SK-N-MC (cell line): Measurements from ENCODE around the gene TRH.
"Not testable (repeated sequence)": the region's sequence is repeated elsewhere in the genome, so short reads cannot be mapped to it uniquely, and the experiment has no call there.

Experiments used
- EZH2 ChIP-seq: fragments of 200-600 bp; sonication (generic); IDR thresholded peaks from one replicate; pipeline ENCODE4 v1.6.1; 2017; ENCODE audit warnings: antibody characterized with exemption
- FOXP2 ChIP-seq: optimal IDR thresholded peaks from 2 replicates; pipeline ENCODE3; 2011; ENCODE audit warnings: mild to moderate bottlenecking, moderate library complexity; ENCODE audit not compliant: insufficient read depth; ENCODE audit errors: extremely low read length, control extremely low read depth
- POLR2AphosphoS5 ChIP-seq: IDR thresholded peaks from 2 replicates; pipeline ENCODE4 v1.6.1; 2012; ENCODE audit warnings: mild to moderate bottlenecking, low read depth, low read length, borderline replicate concordance

DNA sequence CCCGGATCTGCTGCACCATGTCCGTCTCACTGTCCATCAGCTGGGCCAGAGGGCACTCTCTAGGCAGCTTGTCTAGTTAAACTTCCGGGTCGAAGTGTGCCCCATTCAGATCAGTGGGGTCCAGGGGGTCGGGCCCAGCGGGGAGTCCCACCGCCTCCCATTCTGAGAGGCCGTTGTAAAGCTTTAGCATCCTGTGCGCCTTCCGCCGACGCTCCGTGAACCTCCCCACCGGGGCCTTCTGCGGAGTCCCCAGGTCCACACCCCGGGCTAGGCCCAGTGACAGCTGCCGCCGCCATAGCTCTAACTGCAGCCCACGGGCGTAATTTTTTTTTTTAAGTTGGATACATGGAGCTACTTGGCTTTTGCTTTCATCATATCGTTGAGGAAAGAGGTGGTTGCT is 38.7 kb downstream of the TRH start:
- not testable (repeated sequence) for TF ChIP-seq EZH2, POLR2AphosphoS5, FOXP2
